Measurements from ENCODE around the gene EFNB2.

DNA sequence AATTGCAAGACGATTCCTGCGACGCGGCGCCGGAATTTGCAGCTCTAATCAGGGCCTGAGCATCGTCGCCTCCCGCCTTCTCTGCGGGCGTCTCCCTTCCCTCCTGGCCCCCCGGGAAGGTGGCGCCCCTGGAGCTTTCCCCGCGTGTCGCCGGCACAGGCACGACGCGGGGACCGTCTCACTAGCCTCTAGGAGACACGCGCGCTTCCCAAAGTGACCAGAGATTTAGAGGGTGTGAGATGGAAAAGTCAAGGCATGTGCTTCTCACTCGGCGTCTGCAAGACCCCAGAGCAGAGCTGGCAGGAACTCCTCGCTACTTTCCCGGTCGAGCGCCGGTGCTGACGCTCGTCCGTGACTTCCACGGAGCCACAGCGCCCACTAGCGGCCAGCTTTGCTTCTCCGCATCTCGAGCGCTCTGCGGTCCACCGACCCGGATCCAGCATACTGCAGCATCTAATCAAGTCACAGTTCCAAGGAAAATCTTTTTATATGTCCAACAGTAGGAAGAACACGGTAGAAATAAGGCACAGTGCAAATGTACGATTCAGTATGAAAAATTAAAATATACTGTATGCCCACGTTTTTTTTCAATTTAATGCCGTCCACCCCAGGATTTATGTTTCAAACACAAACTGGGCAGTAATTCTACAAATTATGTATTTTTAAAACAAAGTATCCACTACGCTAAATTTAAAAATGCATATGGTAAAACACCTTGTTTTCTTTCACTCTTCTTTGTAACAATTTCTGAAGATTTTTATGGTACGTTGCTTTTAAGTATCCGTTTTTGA, 977 bp upstream of the EFNB2 start:
- TF ChIP-seq CTCF (IDR thresholded peaks at IDR 0.05; ENCODE audit: poor library complexity, severe bottlenecking) (peak; percentile 96), REST (IDR thresholded peaks at IDR 0.05; ENCODE audit: borderline replicate concordance) (peak; percentile 70), SMC3 (conservative IDR thresholded peaks at IDR 0.05; ENCODE audit: poor library complexity) (peak; percentile 94), POLR2AphosphoS5 (IDR thresholded peaks at IDR 0.05) (peak; percentile 41), TAF1 (IDR thresholded peaks at IDR 0.05; ENCODE audit: low read depth) (peak; percentile 6), EP300 (conservative IDR thresholded peaks at IDR 0.05; ENCODE audit: poor library complexity, severe bottlenecking) (no peak), EZH2 (IDR thresholded peaks at IDR 0.05; ENCODE audit: borderline replicate concordance, insufficient read depth, low read length, poor library complexity, severe bottlenecking) (no peak), MXI1 (conservative IDR thresholded peaks at IDR 0.05; ENCODE audit: poor library complexity, severe bottlenecking) (peak; percentile 92)

Data from neural cell (in vitro differentiated cells).